ENCODE measurements around the gene IGFBP4. TPM values are rescaled to one million over a fixed set of nuclear protein-coding genes. Genes with fewer than 3 reads are reported as not detected.
"Not testable (repeated sequence)": the region's sequence is repeated elsewhere in the genome, so short reads cannot be mapped to it uniquely, and the experiment has no call there.

IGFBP4 gene
- 100 to 1,000 TPM; 209 to 428 (median 281) TPM for total RNA-seq

- H3K4me3 ChIP-seq: peak within 1 kb of the TSS; percentile 54 to 78
- H3K27ac ChIP-seq: peak within 1 kb of the TSS; percentile 90 to 99 (median 97)
- H3K36me3 ChIP-seq: no peaks in the 10 kb centered on the region
- peak; percentile 76 for ATAC-seq
- TF ChIP-seq POLR2A (IDR thresholded peaks at IDR 0.05) (peak; percentile 85 to 89), EP300 (IDR thresholded peaks at IDR 0.05) (no peak), POLR2AphosphoS5 (IDR thresholded peaks at IDR 0.05) (peak; percentile 62)
- TF ChIP-seq, protein P1, sequence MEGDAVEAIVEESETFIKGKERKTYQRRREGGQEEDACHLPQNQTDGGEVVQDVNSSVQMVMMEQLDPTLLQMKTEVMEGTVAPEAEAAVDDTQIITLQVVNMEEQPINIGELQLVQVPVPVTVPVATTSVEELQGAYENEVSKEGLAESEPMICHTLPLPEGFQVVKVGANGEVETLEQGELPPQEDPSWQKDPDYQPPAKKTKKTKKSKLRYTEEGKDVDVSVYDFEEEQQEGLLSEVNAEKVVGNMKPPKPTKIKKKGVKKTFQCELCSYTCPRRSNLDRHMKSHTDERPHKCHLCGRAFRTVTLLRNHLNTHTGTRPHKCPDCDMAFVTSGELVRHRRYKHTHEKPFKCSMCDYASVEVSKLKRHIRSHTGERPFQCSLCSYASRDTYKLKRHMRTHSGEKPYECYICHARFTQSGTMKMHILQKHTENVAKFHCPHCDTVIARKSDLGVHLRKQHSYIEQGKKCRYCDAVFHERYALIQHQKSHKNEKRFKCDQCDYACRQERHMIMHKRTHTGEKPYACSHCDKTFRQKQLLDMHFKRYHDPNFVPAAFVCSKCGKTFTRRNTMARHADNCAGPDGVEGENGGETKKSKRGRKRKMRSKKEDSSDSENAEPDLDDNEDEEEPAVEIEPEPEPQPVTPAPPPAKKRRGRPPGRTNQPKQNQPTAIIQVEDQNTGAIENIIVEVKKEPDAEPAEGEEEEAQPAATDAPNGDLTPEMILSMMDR (IDR thresholded peaks at IDR 0.05): peak in 3 of 4 experiments; percentile 27 to 50 (median 49)
- WGBS, 2 donors (ENCODE audit: low coverage in 1 of 2): no CpG with 5 or more reads among the region's 98 CpGs
- H3K4me1 ChIP-seq: peaks cover 6 to 68% (median 31%) of the 10 kb centered on the region in 3 donors
- no peaks in the 10 kb centered on the region for H3K9me3 ChIP-seq
- no peaks in the 10 kb centered on the region for H3K27me3 ChIP-seq
Observed at GRCh38 chr17:40443196-40443987, at the start of gene IGFBP4. Gene IGFBP4 (plus strand): TSS chr17:40443450. CDS start chr17:40443736, 286 bp downstream.

GRCh38 chr17:40399185-40399584 lies 44.1 kb upstream of the IGFBP4 start:
- Histone ChIP-seq H3K36me3 (no peaks in the 10 kb centered on the region), H3K27ac (no peak overlapping the region), H3K9me3 (no peaks in the 10 kb centered on the region), H3K4me1 (no peaks in the 10 kb centered on the region), H3K4me3 (no peak overlapping the region), H3K27me3 (no peaks in the 10 kb centered on the region)
- TF ChIP-seq POLR2A (IDR thresholded peaks at IDR 0.05): no peak
- TF ChIP-seq, protein P1 (IDR thresholded peaks at IDR 0.05): peak; percentile 38 to 61 (median 58)
- no peak for TF ChIP-seq EP300 (IDR thresholded peaks at IDR 0.05)
- no peak for ATAC-seq
- WGBS, 2 donors (ENCODE audit: low coverage in 1 of 2): 31 to 49% methylated on average over 4 of the region's 4 CpGs

DNA sequence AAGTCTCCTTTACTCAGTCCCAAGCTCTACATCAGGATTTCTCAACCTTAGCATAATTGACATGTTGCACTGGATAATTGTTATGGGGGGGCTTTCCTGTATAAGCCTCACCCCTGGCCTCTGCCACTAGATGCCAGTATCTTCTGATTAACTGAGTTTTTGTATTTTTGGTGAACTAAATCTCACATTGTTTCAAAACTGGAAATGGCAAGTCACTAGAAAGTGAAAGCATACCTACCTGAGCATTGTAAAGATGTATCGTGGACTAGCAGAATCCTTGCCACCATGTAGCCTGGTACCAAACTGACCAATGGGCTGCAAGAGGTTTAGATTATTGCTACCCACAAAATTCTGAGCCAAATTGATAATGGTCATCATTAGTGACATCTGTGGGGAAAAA lies 40.6 kb upstream of the IGFBP4 start:
- no peaks in the 10 kb centered on the region for H3K36me3 ChIP-seq
- no peaks in the 10 kb centered on the region for H3K27me3 ChIP-seq
- WGBS, 2 donors (ENCODE audit: low coverage in 1 of 2): 71 to 89% methylated on average over 1 of the region's 1 CpG
- H3K9me3 ChIP-seq: no peaks in the 10 kb centered on the region
- no peak overlapping the region for H3K4me3 ChIP-seq
- H3K4me1 ChIP-seq: no peaks in the 10 kb centered on the region
- no peak for TF ChIP-seq EP300 (IDR thresholded peaks at IDR 0.05)
- TF ChIP-seq, protein P1 (IDR thresholded peaks at IDR 0.05): no peak
- no peak for TF ChIP-seq POLR2AphosphoS5 (IDR thresholded peaks at IDR 0.05)
- no peak for ATAC-seq
- H3K27ac ChIP-seq: no peak overlapping the region

- Histone ChIP-seq H3K9me3 (no peaks in the 10 kb centered on the region), H3K27ac (no peak overlapping the region), H3K36me3 (no peaks in the 10 kb centered on the region), H3K4me1 (no peaks in the 10 kb centered on the region), H3K27me3 (no peaks in the 10 kb centered on the region), H3K4me3 (no peak overlapping the region)
- 67 to 69% methylated on average over 3 of the region's 3 CpGs for WGBS, 2 donors (ENCODE audit: low coverage in 1 of 2)
- no peak for ATAC-seq
- TF ChIP-seq, protein P1 (IDR thresholded peaks at IDR 0.05): no peak
- TF ChIP-seq POLR2A (IDR thresholded peaks at IDR 0.05) (no peak), POLR2AphosphoS5 (IDR thresholded peaks at IDR 0.05) (no peak), EP300 (IDR thresholded peaks at IDR 0.05) (no peak)
Observed at GRCh38 chr17:40404003-40404402, 39.2 kb upstream of the IGFBP4 start.

- H3K4me1 ChIP-seq: no peaks in the 10 kb centered on the region
- TF ChIP-seq EP300 (IDR thresholded peaks at IDR 0.05) (no peak), POLR2AphosphoS5 (IDR thresholded peaks at IDR 0.05) (no peak), POLR2A (IDR thresholded peaks at IDR 0.05) (no peak)
- TF ChIP-seq, protein P1 (IDR thresholded peaks at IDR 0.05): no peak
- ATAC-seq: no peak
Observed at GRCh38 chr17:40407460-40407859, 35.8 kb upstream of the IGFBP4 start.

GRCh38 chr17:40409540-40409939 lies 33.7 kb upstream of the IGFBP4 start:
- not testable (repeated sequence) for H3K9me3 ChIP-seq
- 82 to 90% methylated on average over 2 of the region's 4 CpGs for WGBS, 2 donors (ENCODE audit: low coverage in 1 of 2)

More at GRCh38 chr17:40407460-40407859, 35.8 kb upstream of the IGFBP4 start:
- no peaks in the 10 kb centered on the region for H3K36me3 ChIP-seq
- H3K27ac ChIP-seq: no peak overlapping the region
- no peaks in the 10 kb centered on the region for H3K27me3 ChIP-seq
- 96 to 97% methylated on average over 3 of the region's 3 CpGs for WGBS, 2 donors (ENCODE audit: low coverage in 1 of 2)
- no peak overlapping the region for H3K4me3 ChIP-seq
- H3K9me3 ChIP-seq: no peaks in the 10 kb centered on the region

More at GRCh38 chr17:40409540-40409939, 33.7 kb upstream of the IGFBP4 start:
- not testable (repeated sequence) for H3K27ac ChIP-seq, H3K4me3 ChIP-seq, ATAC-seq, H3K4me1 ChIP-seq, H3K27me3 ChIP-seq, H3K36me3 ChIP-seq
